ENCODE results near the gene CHID1. TPM values are rescaled to one million over a fixed set of nuclear protein-coding genes. Genes with fewer than 3 reads are reported as not detected.

CHID1 gene
- total RNA-seq, 1 donor, result 48.9 TPM

DNA sequence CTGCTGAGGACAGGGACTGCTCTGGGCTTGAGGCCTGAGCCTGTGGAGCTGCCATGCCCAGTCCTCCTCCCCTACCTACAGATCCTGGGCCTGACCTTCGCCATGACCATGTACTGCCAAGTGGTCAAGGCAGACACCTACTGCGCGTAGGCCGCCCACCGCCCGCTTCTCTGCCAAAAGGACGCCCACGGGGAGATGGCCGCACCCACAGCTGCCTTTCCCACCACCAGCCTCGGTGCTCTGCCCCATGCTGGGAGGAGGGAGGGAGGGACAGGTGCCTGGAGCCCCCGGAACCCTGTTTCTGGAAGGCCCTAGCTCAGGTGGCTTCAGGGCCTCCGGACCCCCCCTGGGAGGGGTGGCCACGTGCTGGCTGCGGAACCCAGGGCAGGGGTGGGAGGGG, 44.1 kb downstream of the CHID1 start:
- no peaks in the 10 kb centered on the region for H3K9me3 ChIP-seq (ENCODE audit: low read depth, low read length)
- H3K27me3 ChIP-seq (ENCODE audit: insufficient read depth, low read length), result no peaks in the 10 kb centered on the region
- no peak overlapping the region for H2AFZ ChIP-seq (ENCODE audit: low read length)
- DNase-seq (ENCODE audit: insufficient read length, low spot score, missing footprints), result no peak
- H3K36me3 ChIP-seq (ENCODE audit: insufficient read depth, low read length), result peaks cover 15% of the 10 kb centered on the region
- no peaks in the 10 kb centered on the region for H3K4me1 ChIP-seq (ENCODE audit: insufficient read depth, low read length)
- TF ChIP-seq, protein P1, sequence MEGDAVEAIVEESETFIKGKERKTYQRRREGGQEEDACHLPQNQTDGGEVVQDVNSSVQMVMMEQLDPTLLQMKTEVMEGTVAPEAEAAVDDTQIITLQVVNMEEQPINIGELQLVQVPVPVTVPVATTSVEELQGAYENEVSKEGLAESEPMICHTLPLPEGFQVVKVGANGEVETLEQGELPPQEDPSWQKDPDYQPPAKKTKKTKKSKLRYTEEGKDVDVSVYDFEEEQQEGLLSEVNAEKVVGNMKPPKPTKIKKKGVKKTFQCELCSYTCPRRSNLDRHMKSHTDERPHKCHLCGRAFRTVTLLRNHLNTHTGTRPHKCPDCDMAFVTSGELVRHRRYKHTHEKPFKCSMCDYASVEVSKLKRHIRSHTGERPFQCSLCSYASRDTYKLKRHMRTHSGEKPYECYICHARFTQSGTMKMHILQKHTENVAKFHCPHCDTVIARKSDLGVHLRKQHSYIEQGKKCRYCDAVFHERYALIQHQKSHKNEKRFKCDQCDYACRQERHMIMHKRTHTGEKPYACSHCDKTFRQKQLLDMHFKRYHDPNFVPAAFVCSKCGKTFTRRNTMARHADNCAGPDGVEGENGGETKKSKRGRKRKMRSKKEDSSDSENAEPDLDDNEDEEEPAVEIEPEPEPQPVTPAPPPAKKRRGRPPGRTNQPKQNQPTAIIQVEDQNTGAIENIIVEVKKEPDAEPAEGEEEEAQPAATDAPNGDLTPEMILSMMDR (IDR thresholded peaks at IDR 0.05; ENCODE audit: extremely low read depth, low read depth, low read length), result no peak
- H3K27ac ChIP-seq (ENCODE audit: low read depth, low read length), result no peak overlapping the region
- peaks cover 31% of the 10 kb centered on the region for H4K20me1 ChIP-seq (ENCODE audit: insufficient read depth, low read length)
- H3K4me2 ChIP-seq (ENCODE audit: insufficient read depth, low read length), result no peak overlapping the region
- no peak overlapping the region for H3K4me3 ChIP-seq (ENCODE audit: insufficient read depth, low read length)
- peaks cover 11% of the 10 kb centered on the region for H3K79me2 ChIP-seq (ENCODE audit: insufficient read depth, low read length)

DNA sequence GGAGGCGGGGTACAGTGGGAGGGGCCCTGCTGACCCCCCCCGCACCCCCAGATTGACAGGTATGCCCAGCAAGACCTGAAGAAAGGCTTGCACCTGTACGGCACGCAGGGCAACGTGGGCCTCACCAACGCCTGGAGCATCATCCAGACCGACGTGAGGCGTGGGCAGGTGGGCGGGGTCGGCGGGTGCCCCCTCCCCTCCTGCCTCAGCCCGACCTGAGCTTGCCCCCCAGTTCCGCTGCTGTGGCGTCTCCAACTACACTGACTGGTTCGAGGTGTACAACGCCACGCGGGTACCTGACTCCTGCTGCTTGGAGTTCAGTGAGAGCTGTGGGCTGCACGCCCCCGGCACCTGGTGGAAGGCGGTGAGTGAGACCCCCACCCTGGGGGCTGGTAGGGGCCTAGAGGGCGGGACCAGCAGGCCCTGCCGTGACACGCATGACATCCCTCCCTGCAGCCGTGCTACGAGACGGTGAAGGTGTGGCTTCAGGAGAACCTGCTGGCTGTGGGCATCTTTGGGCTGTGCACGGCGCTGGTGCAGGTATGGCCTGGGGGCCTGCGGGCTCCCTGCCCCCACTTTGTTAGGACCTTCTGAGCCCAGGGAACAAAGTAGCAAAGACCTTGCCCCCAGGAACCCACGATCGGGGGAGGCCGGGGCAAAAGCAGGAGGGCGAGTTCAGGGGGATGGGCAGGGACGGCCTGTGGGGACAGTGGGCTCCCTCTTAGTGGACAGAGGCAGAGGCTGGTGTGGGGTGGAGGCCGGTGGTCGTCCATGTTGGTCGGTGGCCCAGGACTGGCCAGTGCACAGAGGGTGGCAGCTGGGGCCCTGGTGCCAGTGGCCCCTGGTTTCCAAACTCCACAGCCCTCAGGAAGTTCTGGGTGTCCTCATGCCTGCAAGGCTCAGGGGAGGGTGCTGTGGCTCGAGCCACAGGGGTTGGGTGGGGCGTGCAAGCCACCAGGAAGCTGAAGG, 44.9 kb downstream of the CHID1 start:
- peaks cover 31% of the 10 kb centered on the region for H4K20me1 ChIP-seq (ENCODE audit: insufficient read depth, low read length)
- H2AFZ ChIP-seq (ENCODE audit: low read length), result no peak overlapping the region
- no peak overlapping the region for H3K4me2 ChIP-seq (ENCODE audit: insufficient read depth, low read length)
- no peaks in the 10 kb centered on the region for H3K27me3 ChIP-seq (ENCODE audit: insufficient read depth, low read length)
- TF ChIP-seq, protein P1 (IDR thresholded peaks at IDR 0.05; ENCODE audit: extremely low read depth, low read depth, low read length), result no peak
- no peak for DNase-seq (ENCODE audit: insufficient read length, low spot score, missing footprints)
- peaks cover 14% of the 10 kb centered on the region for H3K79me2 ChIP-seq (ENCODE audit: insufficient read depth, low read length)
- H3K9me3 ChIP-seq (ENCODE audit: low read depth, low read length), result no peaks in the 10 kb centered on the region
- H3K27ac ChIP-seq (ENCODE audit: low read depth, low read length), result no peak overlapping the region
- no peak overlapping the region for H3K4me3 ChIP-seq (ENCODE audit: insufficient read depth, low read length)
- H3K36me3 ChIP-seq (ENCODE audit: insufficient read depth, low read length), result peaks cover 15% of the 10 kb centered on the region
- no peaks in the 10 kb centered on the region for H3K4me1 ChIP-seq (ENCODE audit: insufficient read depth, low read length)

DNA sequence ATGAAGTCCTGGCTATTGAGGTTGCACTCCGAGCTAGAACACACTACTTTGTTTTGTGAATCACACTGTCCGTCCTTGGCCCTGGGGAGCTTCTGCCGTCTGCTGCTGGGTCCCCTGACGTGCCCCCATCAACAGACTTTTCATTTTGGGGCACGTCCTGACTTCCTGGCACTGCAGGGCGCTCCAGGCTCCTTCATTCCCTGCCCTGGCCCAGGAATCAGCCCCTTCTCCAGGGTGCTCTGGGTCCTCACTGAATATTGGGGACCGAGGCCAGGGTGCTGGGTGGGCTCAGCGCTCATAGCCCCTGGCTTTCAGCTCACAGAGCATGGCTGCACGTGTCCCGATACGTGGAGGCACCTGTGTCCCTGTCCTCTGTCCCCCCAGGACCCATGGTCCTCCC, 45.7 kb downstream of the CHID1 start:
- no peak for DNase-seq (ENCODE audit: insufficient read length, low spot score, missing footprints)
- Histone ChIP-seq H3K27me3 (ENCODE audit: insufficient read depth, low read length) (no peaks in the 10 kb centered on the region), H3K27ac (ENCODE audit: low read depth, low read length) (no peak overlapping the region), H3K79me2 (ENCODE audit: insufficient read depth, low read length) (peaks cover 23% of the 10 kb centered on the region), H3K4me2 (ENCODE audit: insufficient read depth, low read length) (no peak overlapping the region), H3K4me1 (ENCODE audit: insufficient read depth, low read length) (peaks cover 2% of the 10 kb centered on the region), H3K9me3 (ENCODE audit: low read depth, low read length) (no peaks in the 10 kb centered on the region), H2AFZ (ENCODE audit: low read length) (no peak overlapping the region), H4K20me1 (ENCODE audit: insufficient read depth, low read length) (peaks cover 37% of the 10 kb centered on the region), H3K36me3 (ENCODE audit: insufficient read depth, low read length) (peaks cover 15% of the 10 kb centered on the region), H3K4me3 (ENCODE audit: insufficient read depth, low read length) (no peak overlapping the region)
- TF ChIP-seq, protein P1 (IDR thresholded peaks at IDR 0.05; ENCODE audit: extremely low read depth, low read depth, low read length), result no peak

All from osteoblast (primary cell).